CD4-positive, alpha-beta memory T cell (primary cell): ENCODE data around the gene VPS35. TPM values are rescaled to one million over a fixed set of nuclear protein-coding genes. Genes with fewer than 3 reads are reported as not detected.

Source experiments
- CTCF ChIA-PET: fragments of 350-600 bp; sonication (Branson Sonifier 250); formaldehyde crosslinking; loops from one replicate; lab custom pipeline; 2021; ENCODE audit warnings: inconsistent platforms; ENCODE audit not compliant: partially characterized antibody; lab: Charles Lee
- POLR2A ChIA-PET: fragments of 350-600 bp; sonication (Branson Sonifier 250); formaldehyde crosslinking; loops from one replicate; lab custom pipeline; 2021; ENCODE audit not compliant: partially characterized antibody; lab: Charles Lee
- DNase-seq, 5 donors: peaks; one replicate each; pipeline versions ENCODE4 v3.0.0 to v3.0.0-alpha.2; 2020 to 2022; ENCODE audit warnings: mixed read lengths in 1 of 5
- H3K27ac ChIP-seq: one replicate; pipeline ENCODE4 v1.7.0; 2013; ENCODE audit warnings: low read depth, low read length
- H3K27me3 ChIP-seq: 2 replicates; pipeline ENCODE4 v1.7.0; 2013; ENCODE audit warnings: mild to moderate bottlenecking, low read length, moderate library complexity; ENCODE audit not compliant: insufficient read depth
- H3K36me3 ChIP-seq: 2 replicates; pipeline ENCODE4 v1.7.0; 2013; ENCODE audit warnings: mild to moderate bottlenecking, low read length, moderate library complexity; ENCODE audit not compliant: insufficient read depth
- H3K4me1 ChIP-seq: 2 replicates; pipeline ENCODE4 v1.7.0; 2013; ENCODE audit warnings: mild to moderate bottlenecking, low read length, moderate library complexity; ENCODE audit not compliant: insufficient read depth
- H3K4me3 ChIP-seq, 2 donors: one replicate each; pipeline ENCODE4 v1.7.0; 2013; ENCODE audit warnings: low read length in 2 of 2, mild to moderate bottlenecking in 1 of 2
- H3K9me3 ChIP-seq, 2 donors: one replicate each; pipeline ENCODE4 v1.7.0; 2013; ENCODE audit warnings: low read length in 2 of 2, control low read depth in 1 of 2; ENCODE audit not compliant: control insufficient read depth in 1 of 2
- H3K27ac Mint-ChIP-seq, 7 donors: one replicate each; pipeline ENCODE4 v1.8.0; 2020 to 2021; ENCODE audit warnings: mixed read lengths in 7 of 7, mild to moderate bottlenecking in 6 of 7, inconsistent platforms in 3 of 7, moderate library complexity in 3 of 7
- H3K27me3 Mint-ChIP-seq, 2 donors: one replicate each; pipeline ENCODE4 v1.8.0; 2020 to 2021; ENCODE audit warnings: mixed read lengths in 2 of 2
- H3K36me3 Mint-ChIP-seq, 2 donors: one replicate each; pipeline ENCODE4 v1.8.0; 2020 to 2021; ENCODE audit warnings: mixed read lengths in 2 of 2, inconsistent platforms in 1 of 2, mild to moderate bottlenecking in 1 of 2
- H3K4me1 Mint-ChIP-seq, 4 donors: one replicate each; pipeline ENCODE4 v1.8.0; 2020 to 2021; ENCODE audit warnings: mixed read lengths in 4 of 4, mild to moderate bottlenecking in 1 of 4
- H3K4me3 Mint-ChIP-seq, 8 donors: one replicate each; pipeline ENCODE4 v1.8.0; 2020 to 2021; ENCODE audit warnings: mixed read lengths in 8 of 8, mild to moderate bottlenecking in 7 of 8, moderate library complexity in 6 of 8, inconsistent platforms in 3 of 8
- H3K9me3 Mint-ChIP-seq, 8 donors: one replicate each; pipeline ENCODE4 v1.8.0; 2020 to 2021; ENCODE audit warnings: mixed read lengths in 8 of 8, mild to moderate bottlenecking in 5 of 8, inconsistent platforms in 3 of 8, moderate library complexity in 1 of 8
- intact Hi-C: fragments of 100-400 bp; cut with micrococcal nuclease; formaldehyde crosslinking; loops from one replicate; pipeline ENCODE4 v1.15.1; 2023
- polyA plus RNA-seq, 2 donors: library from polyadenylated mRNA; unstranded; fragments of 300-500 nt; fragmentation: Illumina TruSeq; gene quantifications; one replicate each; pipeline ENCODE4 v1.2.3, GENCODE V29; 2021
- total RNA-seq, 2 experiments: library from RNA; stranded (reverse); gene quantifications; one replicate each; pipeline ENCODE4 v1.2.3, GENCODE V29; 2021

The VPS35 gene
- total and polyA plus RNA-seq, 4 experiments from 2014 or later = 81.1 to 118 (median 103) TPM

GRCh38 chr16:46720619-46721018 is 31.6 kb upstream of the VPS35 start:
- CTCF ChIA-PET = interaction anchor here (0.6 kb wide), 1 partner anchor 1595 kb away, joined by 3 read pairs; no protein-coding TSS in a partner anchor
- Mint-ChIP-seq H3K4me3 (no peak overlapping the region), H3K36me3 (no peaks in the 10 kb centered on the region), H3K27ac (peak overlapping the region in 1 of 7 donors; percentile 29), H3K9me3 (peaks cover 0 to 10% (median 6%) of the 10 kb centered on the region in 8 donors), H3K27me3 (no peaks in the 10 kb centered on the region), H3K4me1 (no peaks in the 10 kb centered on the region)
- no peaks in the 10 kb centered on the region for H3K27me3 ChIP-seq
- H3K9me3 ChIP-seq = no peaks in the 10 kb centered on the region
- DNase-seq = no peak
- POLR2A ChIA-PET = no interaction called here
- intact Hi-C loops = no loop called here
- no peaks in the 10 kb centered on the region for H3K36me3 ChIP-seq
- H3K27ac ChIP-seq = no peak overlapping the region
- H3K4me1 ChIP-seq = no peaks in the 10 kb centered on the region
- no peak overlapping the region for H3K4me3 ChIP-seq

- Mint-ChIP-seq H3K27me3 (no peaks in the 10 kb centered on the region), H3K27ac (no peak overlapping the region), H3K9me3 (peaks cover 0 to 3% (median 0%) of the 10 kb centered on the region in 8 donors), H3K4me3 (no peak overlapping the region), H3K36me3 (no peaks in the 10 kb centered on the region), H3K4me1 (no peaks in the 10 kb centered on the region)
- Histone ChIP-seq H3K4me1 (no peaks in the 10 kb centered on the region), H3K27me3 (no peaks in the 10 kb centered on the region), H3K27ac (no peak overlapping the region), H3K9me3 (no peaks in the 10 kb centered on the region), H3K36me3 (no peaks in the 10 kb centered on the region), H3K4me3 (no peak overlapping the region)
- POLR2A ChIA-PET = no interaction called here
- CTCF ChIA-PET = no interaction called here
- intact Hi-C loops = no loop called here
- DNase-seq = no peak
These were observed 30.6 kb upstream of the VPS35 start for GRCh38 chr16:46719528-46719927.

GRCh38 chr16:46718214-46718613 is 29.2 kb upstream of the VPS35 start:
- no peak overlapping the region for H3K4me3 Mint-ChIP-seq
- no peaks in the 10 kb centered on the region for H3K9me3 Mint-ChIP-seq
- Histone ChIP-seq H3K9me3 (no peaks in the 10 kb centered on the region), H3K27me3 (no peaks in the 10 kb centered on the region), H3K4me1 (no peaks in the 10 kb centered on the region), H3K27ac (no peak overlapping the region), H3K36me3 (no peaks in the 10 kb centered on the region), H3K4me3 (no peak overlapping the region)
- H3K36me3 Mint-ChIP-seq = no peaks in the 10 kb centered on the region
- no peak for DNase-seq
- ChIA-PET POLR2A (no interaction called here), CTCF (no interaction called here)
- intact Hi-C loops = no loop called here
- no peaks in the 10 kb centered on the region for H3K27me3 Mint-ChIP-seq
- H3K27ac Mint-ChIP-seq = no peak overlapping the region
- no peaks in the 10 kb centered on the region for H3K4me1 Mint-ChIP-seq

- intact Hi-C loops = no loop called here
- H3K9me3 Mint-ChIP-seq = no peaks in the 10 kb centered on the region
- Histone ChIP-seq H3K9me3 (no peaks in the 10 kb centered on the region), H3K36me3 (no peaks in the 10 kb centered on the region), H3K4me1 (no peaks in the 10 kb centered on the region), H3K27me3 (no peaks in the 10 kb centered on the region), H3K27ac (no peak overlapping the region), H3K4me3 (no peak overlapping the region)
- H3K27me3 Mint-ChIP-seq = no peaks in the 10 kb centered on the region
- DNase-seq = no peak
- no peaks in the 10 kb centered on the region for H3K4me1 Mint-ChIP-seq
- CTCF ChIA-PET = no interaction called here
- POLR2A ChIA-PET = no interaction called here
- H3K4me3 Mint-ChIP-seq = no peak overlapping the region
- H3K36me3 Mint-ChIP-seq = no peaks in the 10 kb centered on the region
- H3K27ac Mint-ChIP-seq = no peak overlapping the region
These were observed 28.7 kb upstream of the VPS35 start for GRCh38 chr16:46717692-46718091.

DNA sequence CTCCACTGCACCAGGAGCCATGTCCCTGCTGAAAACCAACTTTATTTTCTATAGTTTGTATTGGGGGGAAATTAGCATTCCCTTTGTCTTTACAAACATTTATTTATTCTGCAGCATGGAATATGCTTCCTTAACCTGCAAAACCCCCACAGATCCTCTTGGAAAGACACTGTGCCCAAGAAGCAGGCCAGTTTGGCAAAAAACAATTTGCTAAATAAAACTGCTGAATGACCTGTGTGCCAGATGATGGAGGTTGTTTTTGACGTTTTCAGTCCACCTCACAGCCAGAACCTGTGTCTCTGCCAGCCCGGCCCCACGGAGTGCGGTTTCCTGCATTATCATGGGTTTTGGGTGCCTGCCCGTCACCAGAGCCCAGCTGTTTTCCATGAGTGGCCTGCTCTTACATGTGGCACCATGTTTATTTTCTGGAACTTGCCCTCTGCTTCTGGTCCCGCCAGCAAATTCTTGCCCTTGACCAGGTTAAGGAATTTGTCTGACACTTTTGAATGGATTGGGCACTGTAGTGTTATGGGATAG is 26.9 kb upstream of the VPS35 start:
- no peaks in the 10 kb centered on the region for H3K36me3 Mint-ChIP-seq

GRCh38 chr16:46714797-46715591 is 26.0 kb upstream of the VPS35 start:
- Histone ChIP-seq H3K4me3 (no peak overlapping the region), H3K4me1 (no peaks in the 10 kb centered on the region), H3K9me3 (no peaks in the 10 kb centered on the region), H3K27me3 (no peaks in the 10 kb centered on the region), H3K27ac (no peak overlapping the region), H3K36me3 (no peaks in the 10 kb centered on the region)
- POLR2A ChIA-PET = no interaction called here
- CTCF ChIA-PET = no interaction called here
- Mint-ChIP-seq H3K36me3 (no peaks in the 10 kb centered on the region), H3K27me3 (no peaks in the 10 kb centered on the region), H3K4me3 (no peak overlapping the region), H3K4me1 (no peaks in the 10 kb centered on the region), H3K27ac (no peak overlapping the region), H3K9me3 (no peaks in the 10 kb centered on the region)
- DNase-seq = no peak
- intact Hi-C loops = no loop called here

More for the DNA sequence above, 26.9 kb upstream of the VPS35 start:
- no peak overlapping the region for H3K27ac ChIP-seq
- DNase-seq = no peak
- Mint-ChIP-seq H3K27me3 (no peaks in the 10 kb centered on the region), H3K4me1 (no peaks in the 10 kb centered on the region), H3K9me3 (no peaks in the 10 kb centered on the region), H3K27ac (no peak overlapping the region), H3K4me3 (no peak overlapping the region)
- H3K9me3 ChIP-seq = no peaks in the 10 kb centered on the region
- CTCF ChIA-PET = no interaction called here
- H3K27me3 ChIP-seq = no peaks in the 10 kb centered on the region
- intact Hi-C loops = no loop called here
- H3K36me3 ChIP-seq = no peaks in the 10 kb centered on the region
- POLR2A ChIA-PET = no interaction called here
- H3K4me1 ChIP-seq = no peaks in the 10 kb centered on the region
- no peak overlapping the region for H3K4me3 ChIP-seq

- intact Hi-C loops = no loop called here
- DNase-seq = no peak
- Mint-ChIP-seq H3K27ac (no peak overlapping the region), H3K4me1 (no peaks in the 10 kb centered on the region), H3K4me3 (no peak overlapping the region), H3K36me3 (no peaks in the 10 kb centered on the region), H3K9me3 (no peaks in the 10 kb centered on the region), H3K27me3 (no peaks in the 10 kb centered on the region)
- Histone ChIP-seq H3K9me3 (no peaks in the 10 kb centered on the region), H3K4me1 (no peaks in the 10 kb centered on the region), H3K27ac (no peak overlapping the region), H3K36me3 (no peaks in the 10 kb centered on the region), H3K27me3 (no peaks in the 10 kb centered on the region), H3K4me3 (no peak overlapping the region)
- ChIA-PET CTCF (no interaction called here), POLR2A (no interaction called here)
These were observed 24.7 kb upstream of the VPS35 start for GRCh38 chr16:46713634-46714033.
